Measurements from ENCODE around the gene RIPOR1.
"Not testable (repeated sequence)": the region's sequence is repeated elsewhere in the genome, so short reads cannot be mapped to it uniquely, and the experiment has no call there.

Gene RIPOR1

GRCh38 chr16:67486805-67487204 lies 41.8 kb upstream of the RIPOR1 start:
- H3K9me2 ChIP-seq (replicated peaks; ENCODE audit: control insufficient read depth, low read length) = no peaks in the 10 kb centered on the region
- peaks cover 92% of the 10 kb centered on the region for H3K4me1 ChIP-seq (ENCODE audit: control insufficient read depth, low read length)
- no peak overlapping the region for H3K4me3 ChIP-seq (ENCODE audit: low read length)
- H3K9me3 ChIP-seq (ENCODE audit: control insufficient read depth, insufficient read depth, low read length) = no peaks in the 10 kb centered on the region
- peaks cover 18% of the 10 kb centered on the region for H3K79me2 ChIP-seq (ENCODE audit: control insufficient read depth, low read length)
- H3K4me2 ChIP-seq (ENCODE audit: low read length) = peak overlapping the region; percentile 10; the same call in 1 of the 2 replicates
- peaks cover 21% of the 10 kb centered on the region for H3F3A ChIP-seq (ENCODE audit: control insufficient read depth, insufficient read depth)
- H3K36me3 ChIP-seq (ENCODE audit: control insufficient read depth, low read length) = peaks cover 12% of the 10 kb centered on the region
- H3K27me3 ChIP-seq (ENCODE audit: control insufficient read depth, low read length) = no peaks in the 10 kb centered on the region
- H3K27ac ChIP-seq (ENCODE audit: low read depth, low read length) = no peak overlapping the region
- no peaks in the 10 kb centered on the region for H4K20me1 ChIP-seq (ENCODE audit: control insufficient read depth, insufficient read depth, low read depth, low read length)
- no peak for TF ChIP-seq CTCF (IDR thresholded peaks at IDR 0.05; ENCODE audit: low read depth, low read length, poor library complexity, severe bottlenecking)
- TF ChIP-seq EZH2phosphoT487 (IDR thresholded peaks at IDR 0.05; ENCODE audit: borderline replicate concordance, low read length) = no peak

GRCh38 chr16:67487561-67487960 lies 41.1 kb upstream of the RIPOR1 start:
- peaks cover 12% of the 10 kb centered on the region for H3K36me3 ChIP-seq (ENCODE audit: control insufficient read depth, low read length)
- H4K20me1 ChIP-seq (ENCODE audit: control insufficient read depth, insufficient read depth, low read depth, low read length); H3K4me3 ChIP-seq (ENCODE audit: low read length); H3K9me3 ChIP-seq (ENCODE audit: control insufficient read depth, insufficient read depth, low read length); H3K27me3 ChIP-seq (ENCODE audit: control insufficient read depth, low read length); H3K9me2 ChIP-seq (replicated peaks; ENCODE audit: control insufficient read depth, low read length): not testable (repeated sequence)
- H3F3A ChIP-seq (ENCODE audit: control insufficient read depth, insufficient read depth) = peaks cover 21% of the 10 kb centered on the region
- H3K4me1 ChIP-seq (ENCODE audit: control insufficient read depth, low read length) = peaks cover 92% of the 10 kb centered on the region
- H3K79me2 ChIP-seq (ENCODE audit: control insufficient read depth, low read length) = peaks cover 11% of the 10 kb centered on the region
- peak overlapping the region; percentile 3; the same call in 1 of the 2 replicates for H3K4me2 ChIP-seq (ENCODE audit: low read length)
- H3K27ac ChIP-seq (ENCODE audit: low read depth, low read length) = 0 out of 2 replicates have a peak overlapping the region, but pooled peaks have one; percentile 93

GRCh38 chr16:67489401-67490083 lies 39.1 kb upstream of the RIPOR1 start:
- H3K36me3 ChIP-seq (ENCODE audit: control insufficient read depth, low read length) = peaks cover 5% of the 10 kb centered on the region
- no peaks in the 10 kb centered on the region for H3K27me3 ChIP-seq (ENCODE audit: control insufficient read depth, low read length)
- 0 out of 2 replicates have a peak, but pooled peaks cover 4% of the 10 kb centered on the region for H3K79me2 ChIP-seq (ENCODE audit: control insufficient read depth, low read length)
- H3K27ac ChIP-seq (ENCODE audit: low read depth, low read length) = peak overlapping the region; percentile 93
- H3K4me2 ChIP-seq (ENCODE audit: low read length) = peak overlapping the region; percentile 95
- H4K20me1 ChIP-seq (ENCODE audit: control insufficient read depth, insufficient read depth, low read depth, low read length) = no peaks in the 10 kb centered on the region
- peaks cover 88% of the 10 kb centered on the region for H3K4me1 ChIP-seq (ENCODE audit: control insufficient read depth, low read length)
- no peak for TF ChIP-seq EZH2phosphoT487 (IDR thresholded peaks at IDR 0.05; ENCODE audit: borderline replicate concordance, low read length)
- no peak for TF ChIP-seq CTCF (IDR thresholded peaks at IDR 0.05; ENCODE audit: low read depth, low read length, poor library complexity, severe bottlenecking)
- H3K9me3 ChIP-seq (ENCODE audit: control insufficient read depth, insufficient read depth, low read length) = no peaks in the 10 kb centered on the region
- peak overlapping the region; percentile 68 for H3K4me3 ChIP-seq (ENCODE audit: low read length)
- H3K9me2 ChIP-seq (replicated peaks; ENCODE audit: control insufficient read depth, low read length) = no peaks in the 10 kb centered on the region
- H3F3A ChIP-seq (ENCODE audit: control insufficient read depth, insufficient read depth) = peaks cover 21% of the 10 kb centered on the region
